ENCODE results near the gene STARD9. TPM values are rescaled to one million over a fixed set of nuclear protein-coding genes. Genes with fewer than 3 reads are reported as not detected.

Gene STARD9
- total RNA-seq, 1 donor from 2014 or later = 7.2 TPM

GRCh38 chr15:42621386-42621785 lies 46.0 kb downstream of the STARD9 start:
- no peak overlapping the region for H3K27ac Mint-ChIP-seq (ENCODE audit: unreplicated experiment)
- no peak for DNase-seq (ENCODE audit: low spot score)
- peaks cover 3% of the 10 kb centered on the region for H3K4me1 Mint-ChIP-seq (ENCODE audit: unreplicated experiment)
- no peaks in the 10 kb centered on the region for H3K36me3 Mint-ChIP-seq (ENCODE audit: low read depth, unreplicated experiment)
- H3K4me3 Mint-ChIP-seq (ENCODE audit: unreplicated experiment) = no peak overlapping the region
- H3K9me3 Mint-ChIP-seq (ENCODE audit: unreplicated experiment) = no peaks in the 10 kb centered on the region
- no peak for TF ChIP-seq CTCF (IDR thresholded peaks at IDR 0.05; ENCODE audit: unreplicated experiment)
- H3K27me3 Mint-ChIP-seq (ENCODE audit: unreplicated experiment) = no peaks in the 10 kb centered on the region

GRCh38 chr15:42621996-42622925 lies 46.9 kb downstream of the STARD9 start:
- H3K4me3 Mint-ChIP-seq (ENCODE audit: unreplicated experiment) = no peak overlapping the region
- peaks cover 3% of the 10 kb centered on the region for H3K4me1 Mint-ChIP-seq (ENCODE audit: unreplicated experiment)
- no peaks in the 10 kb centered on the region for H3K9me3 Mint-ChIP-seq (ENCODE audit: unreplicated experiment)
- no peak overlapping the region for H3K27ac Mint-ChIP-seq (ENCODE audit: unreplicated experiment)
- no peak for TF ChIP-seq CTCF (IDR thresholded peaks at IDR 0.05; ENCODE audit: unreplicated experiment)
- H3K36me3 Mint-ChIP-seq (ENCODE audit: low read depth, unreplicated experiment) = no peaks in the 10 kb centered on the region
- no peak for DNase-seq (ENCODE audit: low spot score)
- no peaks in the 10 kb centered on the region for H3K27me3 Mint-ChIP-seq (ENCODE audit: unreplicated experiment)

- TF ChIP-seq CTCF (IDR thresholded peaks at IDR 0.05; ENCODE audit: unreplicated experiment) = no peak
- H3K36me3 Mint-ChIP-seq (ENCODE audit: low read depth, unreplicated experiment) = no peaks in the 10 kb centered on the region
- DNase-seq (ENCODE audit: low spot score) = no peak
- H3K9me3 Mint-ChIP-seq (ENCODE audit: unreplicated experiment) = no peaks in the 10 kb centered on the region
- peaks cover 3% of the 10 kb centered on the region for H3K4me1 Mint-ChIP-seq (ENCODE audit: unreplicated experiment)
- no peaks in the 10 kb centered on the region for H3K27me3 Mint-ChIP-seq (ENCODE audit: unreplicated experiment)
- H3K4me3 Mint-ChIP-seq (ENCODE audit: unreplicated experiment) = no peak overlapping the region
- no peak overlapping the region for H3K27ac Mint-ChIP-seq (ENCODE audit: unreplicated experiment)
Observed at GRCh38 chr15:42623951-42624350, 48.5 kb downstream of the STARD9 start.

- no peak overlapping the region for H3K4me3 Mint-ChIP-seq (ENCODE audit: unreplicated experiment)
Observed at GRCh38 chr15:42627485-42627884, 52.1 kb downstream of the STARD9 start.

More at GRCh38 chr15:42627485-42627884, 52.1 kb downstream of the STARD9 start:
- DNase-seq (ENCODE audit: low spot score) = no peak
- Mint-ChIP-seq H3K27me3 (ENCODE audit: unreplicated experiment) (no peaks in the 10 kb centered on the region), H3K9me3 (ENCODE audit: unreplicated experiment) (no peaks in the 10 kb centered on the region), H3K4me1 (ENCODE audit: unreplicated experiment) (no peaks in the 10 kb centered on the region), H3K27ac (ENCODE audit: unreplicated experiment) (no peak overlapping the region), H3K36me3 (ENCODE audit: low read depth, unreplicated experiment) (no peaks in the 10 kb centered on the region)
- TF ChIP-seq CTCF (IDR thresholded peaks at IDR 0.05; ENCODE audit: unreplicated experiment) = no peak
